ENCODE data around the gene GFRA3.

GFRA3 gene

DNA sequence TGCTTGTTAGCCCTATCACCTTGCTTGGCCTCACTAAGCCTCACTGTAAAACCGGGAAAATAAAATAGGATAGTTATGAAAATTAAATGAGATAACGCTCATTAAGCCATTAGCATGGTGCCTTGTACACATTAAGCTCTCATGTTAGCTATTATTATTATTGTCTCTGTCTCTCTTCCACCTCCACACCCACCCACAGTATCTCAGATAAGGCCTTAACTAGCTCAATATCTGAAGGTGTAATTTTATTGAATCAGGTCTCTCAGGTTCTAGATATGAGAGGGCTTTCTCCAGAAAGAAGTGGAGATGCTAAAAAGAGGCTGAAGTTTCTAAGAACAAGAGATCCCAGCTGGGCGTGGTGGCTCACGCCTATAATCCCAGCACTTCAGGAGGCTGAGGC lies 27.6 kb downstream of the GFRA3 start:
- TF ChIP-seq, protein P1, sequence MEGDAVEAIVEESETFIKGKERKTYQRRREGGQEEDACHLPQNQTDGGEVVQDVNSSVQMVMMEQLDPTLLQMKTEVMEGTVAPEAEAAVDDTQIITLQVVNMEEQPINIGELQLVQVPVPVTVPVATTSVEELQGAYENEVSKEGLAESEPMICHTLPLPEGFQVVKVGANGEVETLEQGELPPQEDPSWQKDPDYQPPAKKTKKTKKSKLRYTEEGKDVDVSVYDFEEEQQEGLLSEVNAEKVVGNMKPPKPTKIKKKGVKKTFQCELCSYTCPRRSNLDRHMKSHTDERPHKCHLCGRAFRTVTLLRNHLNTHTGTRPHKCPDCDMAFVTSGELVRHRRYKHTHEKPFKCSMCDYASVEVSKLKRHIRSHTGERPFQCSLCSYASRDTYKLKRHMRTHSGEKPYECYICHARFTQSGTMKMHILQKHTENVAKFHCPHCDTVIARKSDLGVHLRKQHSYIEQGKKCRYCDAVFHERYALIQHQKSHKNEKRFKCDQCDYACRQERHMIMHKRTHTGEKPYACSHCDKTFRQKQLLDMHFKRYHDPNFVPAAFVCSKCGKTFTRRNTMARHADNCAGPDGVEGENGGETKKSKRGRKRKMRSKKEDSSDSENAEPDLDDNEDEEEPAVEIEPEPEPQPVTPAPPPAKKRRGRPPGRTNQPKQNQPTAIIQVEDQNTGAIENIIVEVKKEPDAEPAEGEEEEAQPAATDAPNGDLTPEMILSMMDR (conservative IDR thresholded peaks at IDR 0.05; ENCODE audit: low read length): no peak
- H3K4me3 ChIP-seq (ENCODE audit: low read length): no peak overlapping the region
- no peak for DNase-seq (ENCODE audit: low read depth)

DNA sequence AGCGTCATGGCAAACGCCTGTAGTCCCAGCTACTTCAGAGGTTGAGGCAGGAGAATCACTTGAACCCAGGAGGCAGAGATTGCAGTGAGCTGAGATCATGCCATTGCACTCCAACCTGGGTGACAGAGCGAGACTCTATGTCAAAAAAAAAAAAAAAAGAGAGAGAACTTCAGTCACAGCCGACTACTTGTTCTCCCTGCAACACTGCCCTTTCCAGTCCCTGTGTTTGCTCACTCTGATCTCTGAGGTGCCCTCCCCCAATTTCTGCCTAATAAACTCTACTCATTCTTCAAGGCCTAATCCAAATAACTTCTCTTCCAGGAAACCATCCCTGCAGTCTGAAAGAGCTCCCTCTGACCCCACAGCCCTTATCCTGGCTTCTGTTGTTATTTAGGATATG lies 28.1 kb downstream of the GFRA3 start:
- H3K4me3 ChIP-seq (ENCODE audit: low read length): no peak overlapping the region
- TF ChIP-seq, protein P1 (conservative IDR thresholded peaks at IDR 0.05; ENCODE audit: low read length): no peak
- no peak for DNase-seq (ENCODE audit: low read depth)

DNA sequence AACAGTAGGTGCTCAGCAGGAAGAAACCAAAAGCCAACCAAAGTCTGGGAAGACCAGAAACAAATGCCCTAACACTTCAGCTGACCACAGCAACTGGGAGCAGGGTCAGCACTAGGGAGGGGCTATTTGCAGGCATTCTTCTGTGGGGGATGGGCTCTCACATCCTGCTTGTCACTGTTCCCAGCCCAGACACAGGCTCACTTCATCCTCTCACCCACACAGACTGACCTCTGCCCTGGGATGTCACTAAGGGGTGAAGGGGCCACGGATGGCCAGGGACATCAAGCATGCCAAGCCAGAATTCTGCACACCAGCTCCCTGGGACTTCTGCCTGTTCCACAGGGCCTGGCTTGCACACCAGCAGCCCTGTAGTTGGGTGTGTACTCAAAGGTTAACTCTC lies 28.7 kb downstream of the GFRA3 start:
- TF ChIP-seq, protein P1 (conservative IDR thresholded peaks at IDR 0.05; ENCODE audit: low read length): no peak
- no peak overlapping the region for H3K4me3 ChIP-seq (ENCODE audit: low read length)
- DNase-seq (ENCODE audit: low read depth): no peak

DNA sequence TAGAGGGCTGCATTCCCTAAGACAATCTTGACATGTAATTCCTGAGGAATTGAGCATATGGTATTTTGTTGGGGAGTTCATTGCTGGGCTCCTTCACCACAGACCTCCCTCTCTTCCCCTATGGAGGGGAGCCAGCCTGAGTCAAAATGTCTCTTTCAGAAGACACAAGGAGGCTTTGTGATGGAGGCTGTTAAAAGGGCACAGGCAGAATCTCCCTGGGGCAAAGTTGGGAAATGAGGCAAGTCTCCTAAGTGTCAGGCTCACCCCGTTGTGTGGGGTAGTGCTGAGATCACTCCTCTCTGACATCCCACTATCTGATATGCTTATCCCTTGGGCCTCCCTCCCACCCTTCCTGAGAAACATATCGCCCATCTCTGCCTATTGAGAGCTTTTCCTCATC lies 30.6 kb downstream of the GFRA3 start:
- H3K4me3 ChIP-seq (ENCODE audit: low read length): no peak overlapping the region
- TF ChIP-seq, protein P1 (conservative IDR thresholded peaks at IDR 0.05; ENCODE audit: low read length): no peak
- peak; percentile 7 for DNase-seq (ENCODE audit: low read depth)

DNA sequence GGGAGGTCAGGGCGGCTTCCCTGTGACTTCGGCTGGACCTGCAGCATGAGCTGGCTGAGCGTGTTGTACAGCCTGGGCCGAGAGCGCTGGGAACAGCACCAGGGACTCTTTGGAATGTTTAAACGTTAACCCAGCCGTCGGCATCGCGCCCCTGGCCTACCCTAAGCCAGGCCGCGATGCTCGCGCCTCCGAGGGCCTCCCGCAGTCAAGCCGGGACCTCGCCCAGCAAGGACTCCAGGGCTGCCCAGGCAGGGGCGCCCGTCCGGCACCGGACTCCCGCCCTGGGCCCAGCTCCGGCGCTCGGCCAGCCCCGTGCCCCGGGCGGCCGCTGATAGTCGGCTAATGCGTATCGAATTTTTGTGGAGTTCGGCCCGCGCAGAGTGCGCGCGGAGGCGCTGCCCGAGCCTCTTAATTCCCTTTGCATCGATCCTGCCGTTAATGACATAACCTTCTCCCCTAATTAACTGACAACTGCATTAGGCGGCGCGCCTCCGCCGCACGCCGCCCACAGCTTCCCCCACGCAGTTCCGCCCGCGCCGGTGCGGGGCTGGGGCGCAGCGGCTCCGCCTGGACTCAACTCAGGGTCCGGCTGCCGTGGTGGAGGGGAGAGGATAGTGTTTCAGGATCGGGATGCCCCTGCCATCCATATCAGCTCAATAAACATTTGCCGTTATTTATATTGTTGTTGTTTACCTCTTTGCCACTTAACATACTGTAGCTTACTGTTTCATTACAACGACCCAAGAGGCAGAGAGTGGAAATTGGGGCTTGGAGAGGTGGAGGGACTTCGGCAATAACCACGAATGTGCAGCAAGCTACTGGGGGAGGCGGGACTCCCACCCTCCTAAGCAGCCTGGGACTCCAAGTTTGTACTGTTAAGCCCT lies 32.5 kb downstream of the GFRA3 start:
- peak overlapping the region; percentile 43 for H3K4me3 ChIP-seq (ENCODE audit: low read length)

DNA sequence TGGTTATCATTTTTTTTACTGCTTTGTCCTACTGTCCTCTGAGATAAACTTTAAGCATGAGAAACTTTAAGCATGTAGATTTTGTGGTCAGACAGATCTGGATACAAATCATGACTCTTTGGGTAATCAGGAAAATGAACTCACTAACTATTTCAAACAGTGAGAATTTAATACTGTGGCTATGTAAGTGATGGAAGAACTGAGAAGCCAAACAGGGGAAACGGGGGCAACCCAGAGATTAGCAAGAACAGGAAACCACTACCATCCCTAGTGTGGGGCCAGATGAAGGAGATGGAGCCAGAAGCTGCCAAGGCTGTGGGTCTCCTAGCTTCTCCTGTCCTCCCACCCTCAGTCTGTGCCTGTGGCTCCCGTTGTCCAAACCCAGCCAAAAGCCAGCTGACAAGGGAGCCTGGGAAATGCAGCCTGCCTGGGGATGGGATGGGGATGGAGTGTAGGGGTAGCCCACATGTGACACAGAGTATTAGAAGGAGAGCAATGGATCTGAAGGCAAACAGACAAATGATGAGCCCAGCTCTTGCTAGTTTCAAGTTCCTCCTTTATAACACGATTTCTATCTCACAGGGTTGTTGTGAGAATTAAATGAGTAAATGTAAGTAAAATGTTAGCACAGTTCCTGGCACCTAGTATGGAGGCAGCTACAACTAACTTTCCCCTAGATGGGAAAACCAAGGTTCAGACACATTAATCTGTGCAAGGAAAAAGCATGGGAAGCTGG lies 33.6 kb downstream of the GFRA3 start:
- no peak overlapping the region for H3K4me3 ChIP-seq (ENCODE audit: low read length)
- TF ChIP-seq, protein P1 (conservative IDR thresholded peaks at IDR 0.05; ENCODE audit: low read length): no peak
- DNase-seq (ENCODE audit: low read depth): no peak

More for the DNA sequence above, 32.5 kb downstream of the GFRA3 start:
- DNase-seq (ENCODE audit: low read depth): peak; percentile 28
- TF ChIP-seq, protein P1 (conservative IDR thresholded peaks at IDR 0.05; ENCODE audit: low read length): no peak
